GM12874 (cell line): ENCODE measurements around the gene ZNF516.

Source experiments
- CTCF ChIP-seq: IDR thresholded peaks from 2 replicates; pipeline ENCODE4 v1.5.1; 2011; ENCODE audit warnings: low read depth, mild to moderate bottlenecking, control low read depth, low read length, moderate library complexity; ENCODE audit not compliant: insufficient read depth

ZNF516 gene, protein sequence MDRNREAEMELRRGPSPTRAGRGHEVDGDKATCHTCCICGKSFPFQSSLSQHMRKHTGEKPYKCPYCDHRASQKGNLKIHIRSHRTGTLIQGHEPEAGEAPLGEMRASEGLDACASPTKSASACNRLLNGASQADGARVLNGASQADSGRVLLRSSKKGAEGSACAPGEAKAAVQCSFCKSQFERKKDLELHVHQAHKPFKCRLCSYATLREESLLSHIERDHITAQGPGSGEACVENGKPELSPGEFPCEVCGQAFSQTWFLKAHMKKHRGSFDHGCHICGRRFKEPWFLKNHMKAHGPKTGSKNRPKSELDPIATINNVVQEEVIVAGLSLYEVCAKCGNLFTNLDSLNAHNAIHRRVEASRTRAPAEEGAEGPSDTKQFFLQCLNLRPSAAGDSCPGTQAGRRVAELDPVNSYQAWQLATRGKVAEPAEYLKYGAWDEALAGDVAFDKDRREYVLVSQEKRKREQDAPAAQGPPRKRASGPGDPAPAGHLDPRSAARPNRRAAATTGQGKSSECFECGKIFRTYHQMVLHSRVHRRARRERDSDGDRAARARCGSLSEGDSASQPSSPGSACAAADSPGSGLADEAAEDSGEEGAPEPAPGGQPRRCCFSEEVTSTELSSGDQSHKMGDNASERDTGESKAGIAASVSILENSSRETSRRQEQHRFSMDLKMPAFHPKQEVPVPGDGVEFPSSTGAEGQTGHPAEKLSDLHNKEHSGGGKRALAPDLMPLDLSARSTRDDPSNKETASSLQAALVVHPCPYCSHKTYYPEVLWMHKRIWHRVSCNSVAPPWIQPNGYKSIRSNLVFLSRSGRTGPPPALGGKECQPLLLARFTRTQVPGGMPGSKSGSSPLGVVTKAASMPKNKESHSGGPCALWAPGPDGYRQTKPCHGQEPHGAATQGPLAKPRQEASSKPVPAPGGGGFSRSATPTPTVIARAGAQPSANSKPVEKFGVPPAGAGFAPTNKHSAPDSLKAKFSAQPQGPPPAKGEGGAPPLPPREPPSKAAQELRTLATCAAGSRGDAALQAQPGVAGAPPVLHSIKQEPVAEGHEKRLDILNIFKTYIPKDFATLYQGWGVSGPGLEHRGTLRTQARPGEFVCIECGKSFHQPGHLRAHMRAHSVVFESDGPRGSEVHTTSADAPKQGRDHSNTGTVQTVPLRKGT

GRCh38 chr18:76495006-76495370 is at the start of gene ZNF516:
TSS of gene ZNF516 (minus strand) at chr18:76495242. CDS start at chr18:76443054, 52,188 bp downstream.
- no peak for TF ChIP-seq CTCF

GRCh38 chr18:76538846-76539245 is 43.8 kb upstream of the ZNF516 start:
- TF ChIP-seq CTCF: no peak

DNA sequence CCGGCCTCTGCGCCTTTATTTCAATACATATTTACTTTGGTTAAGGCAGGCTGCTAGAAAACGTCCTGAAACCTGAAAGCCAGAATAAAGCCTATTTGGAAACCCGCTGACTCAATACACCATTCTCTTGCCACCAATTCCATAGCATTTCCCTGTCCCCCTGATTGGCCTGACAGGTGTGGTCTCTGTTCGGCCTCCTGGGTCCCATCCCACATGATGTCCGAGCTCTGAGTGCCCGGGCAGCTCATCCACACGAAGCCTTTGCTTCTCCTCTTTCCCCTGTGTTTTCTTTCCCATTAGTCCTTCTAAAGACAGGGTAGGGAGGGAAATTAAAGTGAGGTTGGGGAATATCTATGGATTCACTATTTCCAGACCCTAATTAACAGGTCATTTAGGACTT is 42.6 kb upstream of the ZNF516 start:
- TF ChIP-seq CTCF: no peak

DNA sequence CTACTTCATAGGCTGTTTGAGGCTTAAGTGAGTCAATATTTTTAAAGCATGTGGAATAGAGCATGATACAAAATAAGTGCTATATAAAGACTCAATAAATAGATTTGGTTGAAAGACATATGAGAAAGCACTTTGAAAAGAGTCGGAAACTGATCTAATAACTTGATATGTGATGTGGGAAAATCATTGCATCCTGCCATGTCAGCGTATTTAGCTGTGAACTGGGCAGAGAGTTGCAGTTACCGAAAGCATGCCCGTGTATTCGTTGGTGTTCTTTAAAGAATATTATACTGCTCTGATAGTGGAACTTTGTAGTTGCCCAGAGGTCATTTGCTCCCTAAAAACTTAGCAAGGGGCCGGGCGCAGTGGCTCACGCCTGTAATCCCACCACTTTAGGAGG is 37.8 kb upstream of the ZNF516 start:
- TF ChIP-seq CTCF: no peak

DNA sequence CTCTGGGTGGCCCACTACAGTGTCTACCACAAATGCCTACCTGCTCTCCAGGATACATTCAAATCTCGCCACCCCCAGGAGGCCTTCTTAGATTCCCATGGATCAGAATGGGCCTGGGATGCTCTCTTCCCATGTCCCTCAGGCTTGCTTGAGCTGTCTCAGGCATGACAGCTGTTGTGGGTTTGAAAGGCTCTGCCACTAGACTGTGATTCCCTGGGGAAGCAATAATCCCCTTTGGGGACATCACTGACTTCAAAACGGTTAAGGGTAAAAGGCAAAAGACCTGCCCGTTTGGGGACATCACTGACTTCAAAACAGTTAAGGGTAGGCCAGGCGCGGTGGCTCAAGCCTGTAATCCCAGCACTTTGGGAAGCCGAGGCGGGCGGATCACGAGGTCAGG is 35.8 kb upstream of the ZNF516 start:
- TF ChIP-seq CTCF: no peak

DNA sequence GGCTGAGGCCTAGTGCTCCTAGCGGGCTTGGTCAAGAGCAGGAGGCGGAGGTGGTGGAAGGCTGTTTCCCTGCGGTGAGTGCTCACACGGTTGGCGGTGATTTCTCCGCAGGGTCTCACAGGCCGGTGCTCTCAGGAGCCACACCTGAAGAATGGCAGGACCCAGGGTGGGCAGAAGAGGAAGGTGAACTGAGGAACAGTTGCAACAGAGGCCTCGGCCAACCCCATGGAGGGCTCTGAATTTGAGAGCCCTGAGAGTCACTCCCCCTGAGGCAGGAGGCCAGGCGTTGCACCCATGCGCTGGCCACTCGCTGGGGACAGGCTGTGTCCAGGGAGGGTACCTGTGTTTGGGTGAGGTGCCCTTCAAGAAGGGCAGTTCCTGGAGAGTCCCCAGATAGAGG is 35.3 kb upstream of the ZNF516 start:
- no peak for TF ChIP-seq CTCF

- TF ChIP-seq CTCF: no peak
Observed at GRCh38 chr18:76529433-76529811, 34.4 kb upstream of the ZNF516 start.
